Activated T-cell treated with anti-CD3 and anti-CD28 coated beads, Interleukin-2, amount 50 U/mL, for 4 hours (primary cell): ENCODE results near the gene STK4. TPM values are rescaled to one million over a fixed set of nuclear protein-coding genes. Genes with fewer than 3 reads are reported as not detected.

Source experiments
- ATAC-seq, 2 donors: fragments of 200-7000 bp; cut with Tn5 transposase; one replicate each; pipeline ENCODE4 v1.10.0; 2021
- DNase-seq: peaks from one replicate; pipeline ENCODE4 v3.0.0-alpha.2; 2020
- H3K27me3 Mint-ChIP-seq: one replicate; pipeline ENCODE4 v1.8.0; 2021; ENCODE audit warnings: low read depth, mixed read lengths
- H3K36me3 Mint-ChIP-seq: one replicate; pipeline ENCODE4 v1.8.0; 2022; ENCODE audit warnings: mixed read lengths; ENCODE audit not compliant: insufficient read depth
- H3K4me1 Mint-ChIP-seq: one replicate; pipeline ENCODE4 v1.8.0; 2021; ENCODE audit warnings: low read depth, mixed read lengths
- H3K4me3 Mint-ChIP-seq: one replicate; pipeline ENCODE4 v1.8.0; 2021; ENCODE audit warnings: mild to moderate bottlenecking, moderate library complexity, mixed read lengths
- H3K9me3 Mint-ChIP-seq: one replicate; pipeline ENCODE4 v1.8.0; 2021; ENCODE audit warnings: mixed read lengths
- total RNA-seq, 3 donors: library from RNA; stranded (reverse); gene quantifications; one replicate each; pipeline ENCODE4 v1.2.1, GENCODE V29; 2021

The STK4 gene
- total RNA-seq, 3 donors from 2014 or later: 134 to 157 (median 149) TPM

DNA sequence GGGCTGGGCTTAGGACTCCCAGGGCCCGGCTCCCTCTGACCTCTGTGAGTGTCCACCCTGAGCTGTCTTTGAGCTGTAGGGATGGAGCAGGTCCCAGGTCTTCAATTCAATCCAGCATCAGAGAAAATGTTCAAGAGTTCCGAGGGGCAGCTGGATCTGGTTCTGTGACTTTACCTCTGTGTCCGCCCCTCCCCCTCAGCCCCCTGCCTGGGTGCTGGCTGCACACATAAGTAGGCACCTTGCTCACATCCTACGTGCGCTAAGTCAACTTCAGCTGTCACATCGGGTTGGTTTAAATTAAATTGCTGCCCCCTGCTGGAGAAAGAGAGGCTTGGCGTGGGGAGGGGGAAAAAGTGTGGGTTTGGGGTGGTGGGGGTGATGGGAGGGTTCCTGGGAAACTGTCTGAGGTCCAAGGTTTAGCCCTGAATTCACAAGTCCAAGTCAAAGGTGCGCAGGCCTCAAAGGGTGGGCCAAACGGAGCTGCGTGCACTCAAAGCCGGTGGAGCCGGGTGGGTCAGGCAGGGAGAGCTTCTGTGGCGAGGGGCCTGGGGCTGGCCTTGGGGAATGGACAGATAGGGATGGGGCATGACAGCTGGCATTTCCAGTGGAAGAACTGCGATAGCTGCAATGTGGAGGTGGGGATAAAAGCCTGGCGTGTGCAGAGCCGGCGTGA lies 145.6 kb downstream of the STK4 start:
- Mint-ChIP-seq H3K36me3 (no peaks in the 10 kb centered on the region), H3K4me3 (no peak overlapping the region), H3K4me1 (peaks cover 4% of the 10 kb centered on the region), H3K9me3 (no peaks in the 10 kb centered on the region), H3K27me3 (peaks cover 11% of the 10 kb centered on the region)
- ATAC-seq (peak in 1 of 2 donors; percentile 6), DNase-seq (no peak)

DNA sequence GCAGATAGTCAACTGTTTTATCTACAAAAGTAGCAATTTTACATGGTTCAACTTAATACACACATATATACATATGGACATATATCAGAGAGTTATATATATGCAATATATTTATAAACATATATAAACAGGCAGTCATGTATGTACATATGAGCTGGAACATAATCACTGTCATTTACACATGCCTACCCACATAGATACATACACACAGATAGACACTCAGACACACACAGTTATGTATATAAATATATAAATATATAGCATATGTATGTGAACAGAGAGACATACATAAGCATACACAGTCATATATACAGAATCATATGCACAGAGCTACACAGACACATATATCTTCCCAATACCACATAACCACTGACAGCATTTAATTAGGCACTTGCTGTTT lies 146.4 kb downstream of the STK4 start:
- DNase-seq: no peak
- no peak overlapping the region for H3K4me3 Mint-ChIP-seq
- peaks cover 8% of the 10 kb centered on the region for H3K27me3 Mint-ChIP-seq
- H3K9me3 Mint-ChIP-seq: no peaks in the 10 kb centered on the region
- H3K4me1 Mint-ChIP-seq: peaks cover 4% of the 10 kb centered on the region
- ATAC-seq: no peak
- H3K36me3 Mint-ChIP-seq: no peaks in the 10 kb centered on the region

DNA sequence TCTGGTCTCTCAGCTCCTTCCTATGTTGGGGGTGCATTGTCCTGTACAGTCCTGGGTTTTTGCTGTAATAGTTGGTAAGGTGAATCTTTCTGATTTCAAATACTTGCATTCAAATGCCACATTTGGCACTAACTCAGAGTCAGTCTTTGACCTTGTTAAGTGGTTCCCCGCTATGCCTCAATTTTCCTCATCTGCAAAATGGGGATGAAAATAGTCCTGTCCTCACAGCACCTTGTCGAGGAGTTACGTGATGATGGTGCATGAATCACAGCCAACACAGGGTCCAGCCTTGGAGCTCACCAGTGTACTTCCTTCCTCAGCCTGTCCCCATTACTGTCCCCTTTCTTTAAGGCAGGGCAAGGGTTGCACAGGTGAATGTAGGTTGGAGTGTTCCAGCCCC lies 147.6 kb downstream of the STK4 start:
- Mint-ChIP-seq H3K9me3 (no peaks in the 10 kb centered on the region), H3K27me3 (peaks cover 7% of the 10 kb centered on the region), H3K36me3 (no peaks in the 10 kb centered on the region), H3K4me1 (peaks cover 4% of the 10 kb centered on the region), H3K4me3 (no peak overlapping the region)
- ATAC-seq: no peak
- no peak for DNase-seq

DNA sequence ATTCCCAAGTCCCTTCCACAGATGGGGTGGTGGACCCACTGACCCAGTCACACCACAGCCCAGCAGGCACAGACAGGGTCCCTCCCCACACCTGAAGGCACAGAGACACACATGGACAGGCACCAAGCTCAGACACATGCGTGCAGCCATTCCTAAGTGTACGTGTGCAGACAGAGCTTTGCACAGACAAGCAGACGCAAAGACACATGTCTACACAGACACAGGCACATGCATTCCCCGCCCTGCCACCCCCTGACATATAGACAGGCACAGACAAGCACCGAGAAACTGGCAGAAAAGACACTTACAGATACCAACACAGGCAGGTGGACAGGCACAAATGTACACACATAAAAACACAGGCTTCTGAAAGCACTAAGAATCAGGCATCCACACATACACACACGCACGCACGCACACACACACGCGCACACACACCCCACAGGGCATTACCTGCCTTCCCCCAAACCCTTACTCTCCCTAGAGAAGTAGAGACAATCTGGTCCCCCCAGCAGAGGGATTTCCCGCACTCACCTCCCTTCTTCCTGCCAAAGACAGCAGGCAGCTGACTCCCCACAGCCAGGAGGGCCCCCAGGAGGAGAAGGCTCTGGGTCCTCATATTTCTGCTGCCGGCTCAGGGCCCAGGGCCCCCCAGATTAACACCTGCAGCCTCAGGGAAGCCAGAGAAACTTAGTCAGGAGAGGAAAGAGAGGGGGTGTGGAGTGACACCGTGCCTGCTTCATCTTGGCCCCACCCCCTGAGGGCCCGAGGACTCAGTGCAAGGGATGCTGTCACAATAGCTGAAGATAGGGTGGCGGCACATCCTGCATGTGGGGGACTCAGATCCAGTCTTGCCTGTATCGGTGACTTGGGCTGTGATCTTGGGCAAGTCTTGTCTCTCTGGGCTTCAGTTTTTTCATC lies 148.4 kb downstream of the STK4 start, which contains the start of gene WFDC5:
TSS of gene WFDC5 (minus strand) at position 710 of the 921 bp plus-strand sequence. CDS start at position 619, 91 bp downstream.
- Mint-ChIP-seq H3K4me3 (no peak within 1 kb of the TSS), H3K36me3 (no peaks in the 10 kb centered on the region), H3K9me3 (no peaks in the 10 kb centered on the region), H3K4me1 (peaks cover 4% of the 10 kb centered on the region), H3K27me3 (peaks cover 8% of the 10 kb centered on the region)
- ATAC-seq (peak; percentile 75 to 78), DNase-seq (no peak)

DNA sequence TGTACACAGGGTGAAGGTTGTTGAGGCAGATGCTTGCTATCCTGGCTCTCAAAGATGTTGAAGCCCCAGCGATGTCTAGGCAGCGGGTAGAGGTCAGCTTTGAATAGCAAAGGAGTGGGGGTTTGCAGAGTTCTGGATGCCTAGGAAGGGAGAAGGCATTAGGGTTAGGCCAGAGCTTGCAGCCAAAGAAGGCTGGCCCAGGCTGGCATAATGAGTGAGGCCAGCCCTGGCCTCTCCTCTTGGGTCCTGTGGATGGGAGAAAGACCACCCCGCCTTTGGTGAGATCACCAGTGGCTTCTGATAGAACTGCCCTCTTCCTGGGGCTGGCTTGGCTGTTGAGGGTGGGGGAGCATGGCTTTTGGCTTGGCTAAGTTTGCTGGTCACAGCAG lies 149.1 kb downstream of the STK4 start:
- ATAC-seq: no peak

DNA sequence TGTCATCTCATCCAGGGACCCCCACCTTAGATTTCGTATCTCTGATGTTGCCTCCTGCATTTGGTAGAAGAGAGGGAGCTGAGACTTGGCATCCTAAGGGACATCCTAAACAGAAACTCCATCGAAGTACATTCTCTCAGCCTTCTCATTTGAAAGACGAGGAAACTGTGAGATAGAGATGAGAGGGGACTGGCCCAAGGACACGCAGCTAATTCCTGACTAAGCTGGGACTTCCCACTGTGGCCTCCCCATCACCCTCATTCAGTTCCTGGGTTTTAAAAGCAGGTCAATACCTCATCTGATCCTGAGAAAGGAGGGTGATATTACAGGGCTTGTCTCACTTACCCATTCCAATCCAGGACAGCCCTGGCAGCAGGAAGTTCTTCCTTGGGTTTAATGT lies 149.5 kb downstream of the STK4 start:
- Mint-ChIP-seq H3K27me3 (peaks cover 8% of the 10 kb centered on the region), H3K36me3 (no peaks in the 10 kb centered on the region), H3K4me3 (no peak overlapping the region), H3K4me1 (peaks cover 4% of the 10 kb centered on the region), H3K9me3 (no peaks in the 10 kb centered on the region)
- ATAC-seq (no peak), DNase-seq (no peak)

More for the DNA sequence above, 149.1 kb downstream of the STK4 start:
- H3K9me3 Mint-ChIP-seq: no peaks in the 10 kb centered on the region
- H3K36me3 Mint-ChIP-seq: no peaks in the 10 kb centered on the region
- no peak overlapping the region for H3K4me3 Mint-ChIP-seq
- peaks cover 4% of the 10 kb centered on the region for H3K4me1 Mint-ChIP-seq
- DNase-seq: no peak
- peaks cover 8% of the 10 kb centered on the region for H3K27me3 Mint-ChIP-seq

DNA sequence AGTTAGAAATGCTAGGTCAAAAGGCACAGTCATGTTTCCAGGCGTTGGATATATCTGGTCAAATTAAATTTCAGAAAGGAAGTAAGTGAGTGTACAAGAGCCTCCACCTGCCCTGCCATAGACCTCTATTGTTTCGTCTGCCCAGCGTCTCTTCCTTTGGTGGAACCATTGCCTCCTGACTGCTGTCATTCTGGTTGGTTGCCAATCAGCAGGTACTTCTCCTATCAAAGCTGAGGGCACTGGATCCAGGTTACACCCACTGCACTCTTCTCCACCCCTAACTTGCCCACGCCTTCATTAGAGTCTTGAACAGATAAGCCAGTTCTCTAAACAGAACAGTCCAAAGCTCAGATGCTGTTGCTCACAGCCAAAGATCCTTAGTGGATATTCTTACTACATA lies 151.3 kb downstream of the STK4 start:
- no peak for DNase-seq
- peaks cover 9% of the 10 kb centered on the region for H3K27me3 Mint-ChIP-seq
- H3K36me3 Mint-ChIP-seq: no peaks in the 10 kb centered on the region
- H3K4me1 Mint-ChIP-seq: peaks cover 4% of the 10 kb centered on the region
- no peak for ATAC-seq
- H3K4me3 Mint-ChIP-seq: no peak overlapping the region
- no peaks in the 10 kb centered on the region for H3K9me3 Mint-ChIP-seq

DNA sequence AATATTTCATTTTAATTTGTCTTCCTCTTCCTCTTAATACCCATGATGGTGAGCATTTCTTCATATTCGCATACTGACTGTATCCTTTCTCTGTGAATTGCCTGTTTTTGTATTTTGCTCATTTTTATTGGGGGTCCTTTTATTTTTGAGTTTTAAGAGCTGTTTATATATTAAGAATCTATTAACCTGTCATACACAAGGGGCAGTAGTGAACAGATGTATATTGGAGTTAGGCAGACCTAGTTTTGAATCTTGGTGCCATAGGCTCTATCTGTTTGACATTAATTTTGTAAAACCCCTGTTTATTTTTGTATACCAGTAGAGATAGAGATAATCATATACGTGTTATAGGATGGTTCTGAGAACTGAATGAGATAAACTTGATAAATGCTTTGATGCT lies 151.7 kb downstream of the STK4 start:
- no peak for DNase-seq
- Mint-ChIP-seq H3K4me1 (peaks cover 4% of the 10 kb centered on the region), H3K36me3 (no peaks in the 10 kb centered on the region)

DNA sequence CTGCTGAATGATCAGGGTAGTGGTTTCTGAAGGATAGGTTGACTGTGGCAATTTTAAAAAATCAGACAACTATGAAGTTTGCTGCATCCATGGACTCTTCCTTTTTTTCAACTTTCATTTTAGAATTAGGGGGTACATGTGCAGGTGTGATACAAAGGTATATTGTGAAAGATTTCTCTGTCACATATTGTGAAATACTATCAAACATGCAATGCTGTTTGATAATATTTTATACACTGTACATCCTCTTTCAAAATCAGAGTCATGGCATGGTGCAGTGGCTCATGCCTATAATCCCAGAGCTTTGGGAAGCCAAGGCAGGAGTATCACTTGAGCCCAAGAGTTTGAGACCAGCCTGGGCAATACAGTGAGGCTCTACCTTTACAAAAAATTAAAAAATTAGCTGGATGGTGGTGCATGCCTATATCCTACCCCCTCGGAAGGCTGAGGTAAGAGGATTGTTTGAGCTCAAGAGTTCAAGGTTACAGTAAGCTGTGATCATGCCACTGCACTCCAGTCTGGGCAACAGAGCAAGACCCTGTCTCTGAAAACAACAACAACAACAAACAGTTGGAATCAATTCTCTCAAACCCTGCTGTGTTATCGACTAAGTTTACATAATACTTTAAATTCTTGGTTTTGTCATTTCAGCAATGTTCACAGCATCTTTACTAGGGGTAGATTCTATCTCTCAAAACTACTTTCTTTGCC lies 153.4 kb downstream of the STK4 start:
- Mint-ChIP-seq H3K4me3 (no peak overlapping the region), H3K4me1 (peaks cover 2% of the 10 kb centered on the region), H3K9me3 (no peaks in the 10 kb centered on the region), H3K27me3 (peaks cover 8% of the 10 kb centered on the region), H3K36me3 (no peaks in the 10 kb centered on the region)
- no peak for ATAC-seq
- DNase-seq: no peak

More for the DNA sequence above, 151.7 kb downstream of the STK4 start:
- H3K9me3 Mint-ChIP-seq: no peaks in the 10 kb centered on the region
- no peak for ATAC-seq
- no peak overlapping the region for H3K4me3 Mint-ChIP-seq
- peaks cover 11% of the 10 kb centered on the region for H3K27me3 Mint-ChIP-seq

DNA sequence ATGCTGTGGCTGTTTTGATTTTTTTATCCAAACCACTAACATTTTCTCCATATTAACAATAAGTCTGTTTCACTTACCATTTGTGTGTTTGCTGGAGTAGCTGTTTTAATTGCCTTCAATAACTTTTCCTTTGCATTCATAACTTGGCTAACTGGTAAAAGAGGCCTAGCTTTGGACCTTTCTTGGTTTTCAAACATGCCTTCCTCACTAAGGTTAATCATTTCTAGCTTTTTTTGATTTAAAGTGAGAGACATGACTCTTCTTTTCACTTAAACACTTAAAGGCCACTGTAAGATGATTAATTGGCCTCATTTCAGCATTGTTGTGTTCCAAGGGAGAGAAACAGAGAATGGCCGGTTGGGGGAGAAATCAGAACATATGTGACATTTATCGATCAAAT lies 155.1 kb downstream of the STK4 start:
- Mint-ChIP-seq H3K36me3 (no peaks in the 10 kb centered on the region), H3K27me3 (peaks cover 10% of the 10 kb centered on the region), H3K4me1 (no peaks in the 10 kb centered on the region), H3K4me3 (no peak overlapping the region), H3K9me3 (no peaks in the 10 kb centered on the region)
- ATAC-seq: no peak
- no peak for DNase-seq

DNA sequence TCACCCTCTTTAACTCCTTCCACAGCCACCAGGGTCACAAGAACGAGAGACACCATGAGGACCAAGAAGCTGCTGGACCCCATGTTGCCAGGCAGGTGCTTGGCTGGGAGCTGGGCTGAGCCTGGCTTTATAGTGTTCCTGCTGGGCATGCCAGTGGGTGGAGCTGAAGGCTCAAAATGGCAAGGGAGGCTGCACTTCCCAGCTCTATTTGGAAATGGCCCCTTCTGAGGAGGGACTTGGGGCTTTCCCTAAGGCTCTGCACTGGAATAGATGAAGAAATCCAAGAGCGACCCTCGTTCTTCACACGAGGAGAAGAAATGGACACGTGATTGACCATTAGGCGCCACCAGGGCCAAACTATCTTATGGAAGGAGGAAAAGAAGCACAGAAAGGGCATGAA lies 158.1 kb downstream of the STK4 start, which contains the start of gene WFDC12:
TSS of gene WFDC12 (minus strand) at position 101 of the 400 bp plus-strand sequence. CDS start at position 83, 18 bp downstream.
- ATAC-seq (no peak), DNase-seq (no peak)
- Mint-ChIP-seq H3K36me3 (no peaks in the 10 kb centered on the region), H3K4me1 (no peaks in the 10 kb centered on the region), H3K27me3 (peaks cover 17% of the 10 kb centered on the region), H3K4me3 (no peak within 1 kb of the TSS), H3K9me3 (no peaks in the 10 kb centered on the region)

DNA sequence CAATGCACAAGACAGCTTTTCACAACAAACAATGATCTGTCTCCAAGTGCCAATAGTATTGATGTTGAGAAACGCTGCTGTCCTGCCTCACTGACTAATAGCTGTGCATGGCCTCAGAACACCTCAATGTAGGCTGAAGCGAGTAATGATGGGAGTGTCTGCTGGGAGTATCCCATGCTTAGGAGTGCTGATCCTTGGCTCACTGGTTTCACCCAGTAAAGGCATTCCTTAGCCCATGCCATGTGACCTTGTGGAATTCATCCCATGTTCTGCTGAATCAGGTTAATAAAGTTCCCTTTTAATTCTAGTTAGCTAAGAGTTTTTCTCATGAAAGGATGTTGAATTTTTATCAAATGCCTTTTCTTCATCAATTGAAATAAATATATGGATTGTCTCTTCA lies 161.8 kb downstream of the STK4 start:
- no peak overlapping the region for H3K4me3 Mint-ChIP-seq
- no peak for ATAC-seq
- no peaks in the 10 kb centered on the region for H3K36me3 Mint-ChIP-seq
- no peak for DNase-seq
- no peaks in the 10 kb centered on the region for H3K9me3 Mint-ChIP-seq
- no peaks in the 10 kb centered on the region for H3K4me1 Mint-ChIP-seq
- H3K27me3 Mint-ChIP-seq: peaks cover 30% of the 10 kb centered on the region
